IPS DF 4.7 (cell line): Measurements from ENCODE around the gene MLC1.

Experiments used
- DNase-seq: peaks from one replicate; pipeline ENCODE4 v3.0.0-alpha.2; 2013; ENCODE audit warnings: low spot score; ENCODE audit errors: extremely low read depth

The MLC1 gene

GRCh38 chr22:50058906-50059880 is 26.0 kb downstream of the MLC1 start:
- DNase-seq: peak; percentile 28

- DNase-seq: no peak
These were observed 26.9 kb downstream of the MLC1 start, which contains the start of gene TTLL8 for GRCh38 chr22:50058061-50058905. TSS of gene TTLL8 (minus strand) at chr22:50058298.

- no peak for DNase-seq
These were observed 27.8 kb downstream of the MLC1 start for GRCh38 chr22:50057278-50058060.

GRCh38 chr22:50056214-50056972 is 28.8 kb downstream of the MLC1 start:
- no peak for DNase-seq

- DNase-seq: no peak
These were observed 31.4 kb downstream of the MLC1 start for GRCh38 chr22:50053861-50054260.

- DNase-seq: no peak
These were observed 33.3 kb downstream of the MLC1 start for GRCh38 chr22:50051930-50052329.

- DNase-seq: no peak
These were observed 35.7 kb downstream of the MLC1 start for GRCh38 chr22:50049299-50050195.

- no peak for DNase-seq
These were observed 36.4 kb downstream of the MLC1 start for GRCh38 chr22:50048836-50049235.

- no peak for DNase-seq
These were observed 37.0 kb downstream of the MLC1 start for GRCh38 chr22:50048061-50048765.

GRCh38 chr22:50047346-50047745 is 37.9 kb downstream of the MLC1 start:
- DNase-seq: no peak

GRCh38 chr22:50046481-50047245 is 38.6 kb downstream of the MLC1 start:
- no peak for DNase-seq

- DNase-seq: no peak
These were observed 39.2 kb downstream of the MLC1 start for GRCh38 chr22:50046019-50046415.

GRCh38 chr22:50045211-50046018 is 39.8 kb downstream of the MLC1 start:
- DNase-seq: no peak

GRCh38 chr22:50044485-50045118 is 40.6 kb downstream of the MLC1 start:
- no peak for DNase-seq

GRCh38 chr22:50041361-50042065 is 43.7 kb downstream of the MLC1 start:
- DNase-seq: no peak

- DNase-seq: no peak
These were observed 44.5 kb downstream of the MLC1 start for GRCh38 chr22:50040717-50041116.
